HEK293 (cell line): ENCODE data around the gene MAT2A.

Source experiments
- SCRT2 ChIP-seq: fragments of 450-650 bp; formaldehyde crosslinking; IDR thresholded peaks from 2 replicates; pipeline ENCODE4 v1.5.1; 2016; ENCODE audit warnings: missing biosample characterization, missing genetic modification characterization
- WT1 ChIP-seq: fragments of 450-650 bp; formaldehyde crosslinking; IDR thresholded peaks from 2 replicates; pipeline ENCODE4 v1.5.1; 2016; ENCODE audit warnings: missing biosample characterization, missing genetic modification characterization
- ZBTB21 ChIP-seq: fragments of 450-650 bp; formaldehyde crosslinking; IDR thresholded peaks from 2 replicates; pipeline ENCODE4 v1.5.1; 2017; ENCODE audit warnings: missing biosample characterization, missing genetic modification characterization
- ZBTB48 ChIP-seq: fragments of 450-650 bp; formaldehyde crosslinking; IDR thresholded peaks from 2 replicates; pipeline ENCODE4 v1.5.1; 2016; ENCODE audit warnings: missing biosample characterization, missing genetic modification characterization
- ZNF2 ChIP-seq: fragments of 450-650 bp; formaldehyde crosslinking; IDR thresholded peaks from 2 replicates; pipeline ENCODE4 v1.5.1; 2016; ENCODE audit warnings: missing biosample characterization, missing genetic modification characterization
- ZNF24 ChIP-seq: fragments of 450-650 bp; formaldehyde crosslinking; IDR thresholded peaks from 2 replicates; pipeline ENCODE4 v1.5.1; 2016; ENCODE audit warnings: missing biosample characterization, missing genetic modification characterization
- ZNF266 ChIP-seq: fragments of 450-650 bp; formaldehyde crosslinking; IDR thresholded peaks from 2 replicates; pipeline ENCODE4 v1.5.1; 2016; ENCODE audit warnings: missing biosample characterization, missing genetic modification characterization, low read depth
- ZNF292 ChIP-seq: fragments of 450-650 bp; formaldehyde crosslinking; IDR thresholded peaks from 2 replicates; pipeline ENCODE4 v1.5.1; 2016; ENCODE audit warnings: low read depth, missing biosample characterization, missing genetic modification characterization, borderline replicate concordance
- ZNF335 ChIP-seq: fragments of 450-650 bp; formaldehyde crosslinking; conservative IDR thresholded peaks from 2 replicates; pipeline ENCODE4 v1.5.1; 2016; ENCODE audit warnings: missing biosample characterization, missing genetic modification characterization
- ZNF354C ChIP-seq: fragments of 450-650 bp; formaldehyde crosslinking; IDR thresholded peaks from 2 replicates; pipeline ENCODE4 v1.5.1; 2016; ENCODE audit warnings: missing biosample characterization, missing genetic modification characterization, low read depth, borderline replicate concordance
- ZNF366 ChIP-seq: fragments of 450-650 bp; formaldehyde crosslinking; conservative IDR thresholded peaks from 2 replicates; pipeline ENCODE4 v1.5.1; 2016; ENCODE audit warnings: missing biosample characterization, missing genetic modification characterization
- ZNF37A ChIP-seq: fragments of 450-650 bp; IDR thresholded peaks from 2 replicates; pipeline ENCODE4 v1.5.1; 2018; ENCODE audit warnings: missing biosample characterization, missing genetic modification characterization
- ZNF48 ChIP-seq: fragments of 450-650 bp; formaldehyde crosslinking; IDR thresholded peaks from 2 replicates; pipeline ENCODE4 v1.5.1; 2016; ENCODE audit warnings: missing biosample characterization, missing genetic modification characterization
- ZNF544 ChIP-seq: fragments of 450-650 bp; formaldehyde crosslinking; IDR thresholded peaks from 2 replicates; pipeline ENCODE4 v1.5.0; 2017; ENCODE audit warnings: missing biosample characterization, missing genetic modification characterization
- ZNF558 ChIP-seq: fragments of 450-650 bp; formaldehyde crosslinking; IDR thresholded peaks from 2 replicates; pipeline ENCODE4 v1.5.1; 2016; ENCODE audit warnings: missing biosample characterization, missing genetic modification characterization
- ZNF670 ChIP-seq: fragments of 450-650 bp; formaldehyde crosslinking; IDR thresholded peaks from 2 replicates; pipeline ENCODE4 v1.5.1; 2016; ENCODE audit warnings: missing biosample characterization, missing genetic modification characterization, low read depth
- ZNF777 ChIP-seq: fragments of 450-650 bp; formaldehyde crosslinking; IDR thresholded peaks from 2 replicates; pipeline ENCODE4 v1.5.1; 2017; ENCODE audit warnings: missing biosample characterization, missing genetic modification characterization, borderline replicate concordance
- ZSCAN23 ChIP-seq: fragments of 450-650 bp; formaldehyde crosslinking; IDR thresholded peaks from 2 replicates; pipeline ENCODE4 v1.5.1; 2016; ENCODE audit warnings: missing biosample characterization, missing genetic modification characterization
- TF ChIP-seq, protein P1 (sequence below): fragments of 450-650 bp; formaldehyde crosslinking; IDR thresholded peaks from 2 replicates; pipeline ENCODE4; 2016; ENCODE audit warnings: missing biosample characterization, missing genetic modification characterization
- TF ChIP-seq, protein P2 (sequence below): fragments of 450-650 bp; formaldehyde crosslinking; IDR thresholded peaks from 2 replicates; pipeline ENCODE4 v1.5.1; 2016; ENCODE audit warnings: missing biosample characterization, missing genetic modification characterization
- TF ChIP-seq, protein P3 (sequence below): fragments of 450-650 bp; formaldehyde crosslinking; IDR thresholded peaks from 2 replicates; pipeline ENCODE4 v1.5.1; 2017; ENCODE audit warnings: missing biosample characterization, missing genetic modification characterization
- TF ChIP-seq, protein P4 (sequence below): fragments of 450-650 bp; formaldehyde crosslinking; IDR thresholded peaks from 2 replicates; pipeline ENCODE4 v1.5.1; 2016; ENCODE audit warnings: missing biosample characterization, missing genetic modification characterization
- TF ChIP-seq, protein P5 (sequence below): fragments of 450-650 bp; formaldehyde crosslinking; IDR thresholded peaks from 2 replicates; pipeline ENCODE4 v1.5.1; 2016; ENCODE audit warnings: missing biosample characterization, missing genetic modification characterization
- TF ChIP-seq, protein P6 (sequence below): fragments of 450-650 bp; formaldehyde crosslinking; IDR thresholded peaks from 2 replicates; pipeline ENCODE4 v1.5.1; 2016; ENCODE audit warnings: missing biosample characterization, missing genetic modification characterization, borderline replicate concordance

MAT2A gene

DNA sequence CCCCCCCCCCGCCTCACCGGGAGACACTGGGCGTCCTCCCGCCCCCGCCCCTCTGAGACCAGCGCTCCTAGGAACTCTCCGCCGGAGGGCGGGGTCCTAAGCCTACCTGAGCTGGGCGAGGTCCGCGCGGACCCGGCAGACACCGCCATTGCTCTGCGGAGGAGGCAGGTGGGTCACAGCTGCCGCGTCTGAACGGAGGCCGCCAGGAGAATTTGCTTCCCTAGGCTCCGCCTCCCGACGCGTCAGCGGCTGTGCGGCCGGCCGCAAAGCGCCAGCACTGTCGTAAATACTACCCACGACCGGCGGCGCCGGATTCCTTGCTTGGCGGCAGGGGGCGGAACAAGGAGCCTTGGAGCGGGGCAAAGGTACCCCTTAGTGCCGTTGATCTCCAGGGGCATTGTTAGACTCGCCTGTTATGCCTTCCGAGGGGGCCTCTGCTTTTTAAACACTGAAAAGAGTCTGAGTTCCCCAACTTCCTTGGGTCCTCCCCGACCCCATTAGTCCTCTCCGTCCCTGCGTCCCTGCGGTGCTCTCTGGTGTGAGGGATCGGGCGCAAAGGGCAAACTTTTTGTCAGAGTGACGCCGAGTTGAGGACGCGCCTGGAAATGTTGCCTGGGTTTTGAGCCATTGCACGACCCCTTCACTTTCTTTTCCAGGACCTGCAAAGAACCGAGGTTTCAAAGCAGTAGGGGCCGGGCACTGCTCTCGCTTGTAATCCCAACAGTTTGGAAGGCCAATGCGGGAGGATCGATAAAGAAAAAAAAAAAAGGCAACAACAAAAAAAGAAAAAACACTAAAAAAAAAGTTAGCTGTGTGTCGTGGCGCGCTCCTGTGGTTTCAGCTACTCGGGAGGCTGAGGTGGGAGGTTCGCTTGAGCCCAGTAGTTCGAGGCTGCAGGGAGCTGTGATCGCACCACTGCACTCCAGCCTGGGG is 22.6 kb downstream of the MAT2A start, which contains the start of gene GGCX (continued):
- TF ChIP-seq ZNF544 (tag by site-specific recombination) (no peak), ZNF366 (tag by site-specific recombination) (no peak), ZNF777 (no peak), ZNF670 (no peak), ZNF24 (tag by site-specific recombination) (0 out of 2 replicates have a peak, but pooled peaks have one; percentile 36), ZSCAN23 (no peak), ZNF48 (tag by site-specific recombination) (no peak), ZNF37A (no peak), ZNF266 (tag by site-specific recombination) (no peak), WT1 (tag by site-specific recombination) (no peak), ZNF292 (tag by site-specific recombination) (no peak), SCRT2 (tag by site-specific recombination) (no peak), ZBTB21 (tag by site-specific recombination) (no peak), ZBTB48 (tag by site-specific recombination) (peak; percentile 100), ZNF354C (tag by site-specific recombination) (no peak), ZNF558 (tag by site-specific recombination) (no peak), ZNF2 (tag by site-specific recombination) (0 out of 2 replicates have a peak, but pooled peaks have one; percentile 39), ZNF335 (tag by site-specific recombination) (peak; percentile 82)
- TF ChIP-seq, protein P1, sequence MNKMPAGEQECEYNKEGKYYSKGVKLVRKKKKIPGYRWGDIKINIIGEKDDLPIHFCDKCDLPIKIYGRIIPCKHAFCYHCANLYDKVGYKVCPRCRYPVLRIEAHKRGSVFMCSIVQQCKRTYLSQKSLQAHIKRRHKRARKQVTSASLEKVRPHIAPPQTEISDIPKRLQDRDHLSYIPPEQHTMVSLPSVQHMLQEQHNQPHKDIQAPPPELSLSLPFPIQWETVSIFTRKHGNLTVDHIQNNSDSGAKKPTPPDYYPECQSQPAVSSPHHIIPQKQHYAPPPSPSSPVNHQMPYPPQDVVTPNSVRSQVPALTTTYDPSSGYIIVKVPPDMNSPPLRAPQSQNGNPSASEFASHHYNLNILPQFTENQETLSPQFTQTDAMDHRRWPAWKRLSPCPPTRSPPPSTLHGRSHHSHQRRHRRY = no peak
- TF ChIP-seq, protein P2, sequence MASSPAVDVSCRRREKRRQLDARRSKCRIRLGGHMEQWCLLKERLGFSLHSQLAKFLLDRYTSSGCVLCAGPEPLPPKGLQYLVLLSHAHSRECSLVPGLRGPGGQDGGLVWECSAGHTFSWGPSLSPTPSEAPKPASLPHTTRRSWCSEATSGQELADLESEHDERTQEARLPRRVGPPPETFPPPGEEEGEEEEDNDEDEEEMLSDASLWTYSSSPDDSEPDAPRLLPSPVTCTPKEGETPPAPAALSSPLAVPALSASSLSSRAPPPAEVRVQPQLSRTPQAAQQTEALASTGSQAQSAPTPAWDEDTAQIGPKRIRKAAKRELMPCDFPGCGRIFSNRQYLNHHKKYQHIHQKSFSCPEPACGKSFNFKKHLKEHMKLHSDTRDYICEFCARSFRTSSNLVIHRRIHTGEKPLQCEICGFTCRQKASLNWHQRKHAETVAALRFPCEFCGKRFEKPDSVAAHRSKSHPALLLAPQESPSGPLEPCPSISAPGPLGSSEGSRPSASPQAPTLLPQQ (tag by site-specific recombination) = 0 out of 2 replicates have a peak, but pooled peaks have one; percentile 22
- TF ChIP-seq, protein P3, sequence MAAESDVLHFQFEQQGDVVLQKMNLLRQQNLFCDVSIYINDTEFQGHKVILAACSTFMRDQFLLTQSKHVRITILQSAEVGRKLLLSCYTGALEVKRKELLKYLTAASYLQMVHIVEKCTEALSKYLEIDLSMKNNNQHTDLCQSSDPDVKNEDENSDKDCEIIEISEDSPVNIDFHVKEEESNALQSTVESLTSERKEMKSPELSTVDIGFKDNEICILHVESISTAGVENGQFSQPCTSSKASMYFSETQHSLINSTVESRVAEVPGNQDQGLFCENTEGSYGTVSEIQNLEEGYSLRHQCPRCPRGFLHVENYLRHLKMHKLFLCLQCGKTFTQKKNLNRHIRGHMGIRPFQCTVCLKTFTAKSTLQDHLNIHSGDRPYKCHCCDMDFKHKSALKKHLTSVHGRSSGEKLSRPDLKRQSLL (tag by site-specific recombination) = no peak
- TF ChIP-seq, protein P4, sequence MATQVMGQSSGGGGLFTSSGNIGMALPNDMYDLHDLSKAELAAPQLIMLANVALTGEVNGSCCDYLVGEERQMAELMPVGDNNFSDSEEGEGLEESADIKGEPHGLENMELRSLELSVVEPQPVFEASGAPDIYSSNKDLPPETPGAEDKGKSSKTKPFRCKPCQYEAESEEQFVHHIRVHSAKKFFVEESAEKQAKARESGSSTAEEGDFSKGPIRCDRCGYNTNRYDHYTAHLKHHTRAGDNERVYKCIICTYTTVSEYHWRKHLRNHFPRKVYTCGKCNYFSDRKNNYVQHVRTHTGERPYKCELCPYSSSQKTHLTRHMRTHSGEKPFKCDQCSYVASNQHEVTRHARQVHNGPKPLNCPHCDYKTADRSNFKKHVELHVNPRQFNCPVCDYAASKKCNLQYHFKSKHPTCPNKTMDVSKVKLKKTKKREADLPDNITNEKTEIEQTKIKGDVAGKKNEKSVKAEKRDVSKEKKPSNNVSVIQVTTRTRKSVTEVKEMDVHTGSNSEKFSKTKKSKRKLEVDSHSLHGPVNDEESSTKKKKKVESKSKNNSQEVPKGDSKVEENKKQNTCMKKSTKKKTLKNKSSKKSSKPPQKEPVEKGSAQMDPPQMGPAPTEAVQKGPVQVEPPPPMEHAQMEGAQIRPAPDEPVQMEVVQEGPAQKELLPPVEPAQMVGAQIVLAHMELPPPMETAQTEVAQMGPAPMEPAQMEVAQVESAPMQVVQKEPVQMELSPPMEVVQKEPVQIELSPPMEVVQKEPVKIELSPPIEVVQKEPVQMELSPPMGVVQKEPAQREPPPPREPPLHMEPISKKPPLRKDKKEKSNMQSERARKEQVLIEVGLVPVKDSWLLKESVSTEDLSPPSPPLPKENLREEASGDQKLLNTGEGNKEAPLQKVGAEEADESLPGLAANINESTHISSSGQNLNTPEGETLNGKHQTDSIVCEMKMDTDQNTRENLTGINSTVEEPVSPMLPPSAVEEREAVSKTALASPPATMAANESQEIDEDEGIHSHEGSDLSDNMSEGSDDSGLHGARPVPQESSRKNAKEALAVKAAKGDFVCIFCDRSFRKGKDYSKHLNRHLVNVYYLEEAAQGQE (tag by site-specific recombination) = no peak
- TF ChIP-seq, protein P5, sequence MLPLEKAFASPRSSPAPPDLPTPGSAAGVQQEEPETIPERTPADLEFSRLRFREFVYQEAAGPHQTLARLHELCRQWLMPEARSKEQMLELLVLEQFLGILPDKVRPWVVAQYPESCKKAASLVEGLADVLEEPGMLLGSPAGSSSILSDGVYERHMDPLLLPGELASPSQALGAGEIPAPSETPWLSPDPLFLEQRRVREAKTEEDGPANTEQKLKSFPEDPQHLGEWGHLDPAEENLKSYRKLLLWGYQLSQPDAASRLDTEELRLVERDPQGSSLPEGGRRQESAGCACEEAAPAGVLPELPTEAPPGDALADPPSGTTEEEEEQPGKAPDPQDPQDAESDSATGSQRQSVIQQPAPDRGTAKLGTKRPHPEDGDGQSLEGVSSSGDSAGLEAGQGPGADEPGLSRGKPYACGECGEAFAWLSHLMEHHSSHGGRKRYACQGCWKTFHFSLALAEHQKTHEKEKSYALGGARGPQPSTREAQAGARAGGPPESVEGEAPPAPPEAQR = no peak
- TF ChIP-seq, protein P6, sequence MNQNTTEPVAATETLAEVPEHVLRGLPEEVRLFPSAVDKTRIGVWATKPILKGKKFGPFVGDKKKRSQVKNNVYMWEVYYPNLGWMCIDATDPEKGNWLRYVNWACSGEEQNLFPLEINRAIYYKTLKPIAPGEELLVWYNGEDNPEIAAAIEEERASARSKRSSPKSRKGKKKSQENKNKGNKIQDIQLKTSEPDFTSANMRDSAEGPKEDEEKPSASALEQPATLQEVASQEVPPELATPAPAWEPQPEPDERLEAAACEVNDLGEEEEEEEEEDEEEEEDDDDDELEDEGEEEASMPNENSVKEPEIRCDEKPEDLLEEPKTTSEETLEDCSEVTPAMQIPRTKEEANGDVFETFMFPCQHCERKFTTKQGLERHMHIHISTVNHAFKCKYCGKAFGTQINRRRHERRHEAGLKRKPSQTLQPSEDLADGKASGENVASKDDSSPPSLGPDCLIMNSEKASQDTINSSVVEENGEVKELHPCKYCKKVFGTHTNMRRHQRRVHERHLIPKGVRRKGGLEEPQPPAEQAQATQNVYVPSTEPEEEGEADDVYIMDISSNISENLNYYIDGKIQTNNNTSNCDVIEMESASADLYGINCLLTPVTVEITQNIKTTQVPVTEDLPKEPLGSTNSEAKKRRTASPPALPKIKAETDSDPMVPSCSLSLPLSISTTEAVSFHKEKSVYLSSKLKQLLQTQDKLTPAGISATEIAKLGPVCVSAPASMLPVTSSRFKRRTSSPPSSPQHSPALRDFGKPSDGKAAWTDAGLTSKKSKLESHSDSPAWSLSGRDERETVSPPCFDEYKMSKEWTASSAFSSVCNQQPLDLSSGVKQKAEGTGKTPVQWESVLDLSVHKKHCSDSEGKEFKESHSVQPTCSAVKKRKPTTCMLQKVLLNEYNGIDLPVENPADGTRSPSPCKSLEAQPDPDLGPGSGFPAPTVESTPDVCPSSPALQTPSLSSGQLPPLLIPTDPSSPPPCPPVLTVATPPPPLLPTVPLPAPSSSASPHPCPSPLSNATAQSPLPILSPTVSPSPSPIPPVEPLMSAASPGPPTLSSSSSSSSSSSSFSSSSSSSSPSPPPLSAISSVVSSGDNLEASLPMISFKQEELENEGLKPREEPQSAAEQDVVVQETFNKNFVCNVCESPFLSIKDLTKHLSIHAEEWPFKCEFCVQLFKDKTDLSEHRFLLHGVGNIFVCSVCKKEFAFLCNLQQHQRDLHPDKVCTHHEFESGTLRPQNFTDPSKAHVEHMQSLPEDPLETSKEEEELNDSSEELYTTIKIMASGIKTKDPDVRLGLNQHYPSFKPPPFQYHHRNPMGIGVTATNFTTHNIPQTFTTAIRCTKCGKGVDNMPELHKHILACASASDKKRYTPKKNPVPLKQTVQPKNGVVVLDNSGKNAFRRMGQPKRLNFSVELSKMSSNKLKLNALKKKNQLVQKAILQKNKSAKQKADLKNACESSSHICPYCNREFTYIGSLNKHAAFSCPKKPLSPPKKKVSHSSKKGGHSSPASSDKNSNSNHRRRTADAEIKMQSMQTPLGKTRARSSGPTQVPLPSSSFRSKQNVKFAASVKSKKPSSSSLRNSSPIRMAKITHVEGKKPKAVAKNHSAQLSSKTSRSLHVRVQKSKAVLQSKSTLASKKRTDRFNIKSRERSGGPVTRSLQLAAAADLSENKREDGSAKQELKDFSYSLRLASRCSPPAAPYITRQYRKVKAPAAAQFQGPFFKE (tag by site-specific recombination) = no peak
